ENCODE data around the gene CACNA1D. TPM values are rescaled to one million over a fixed set of nuclear protein-coding genes. Genes with fewer than 3 reads are reported as not detected.
A peak's percentile ranks its signal among the peaks of the same experiment; 100 is the strongest.

The CACNA1D gene
- total RNA-seq, 2 experiments from 2014 or later, result not detected

- H3K9me3 Mint-ChIP-seq, result no peaks in the 10 kb centered on the region
- intact Hi-C loops (cut with micrococcal nuclease), result no loop called here
- no peak overlapping the region for H3K27ac Mint-ChIP-seq
- H3K36me3 Mint-ChIP-seq (ENCODE audit: low read depth), result no peaks in the 10 kb centered on the region
- peaks cover 6% of the 10 kb centered on the region for H3K4me1 Mint-ChIP-seq (ENCODE audit: low read depth)
- no peak overlapping the region for H3K4me3 Mint-ChIP-seq
- CTCF ChIA-PET, result no interaction called here
- H3K27me3 Mint-ChIP-seq (ENCODE audit: low read depth), result peaks cover 10% of the 10 kb centered on the region
- DNase-seq, result peak; percentile 13
These were observed 49.9 kb downstream of the CACNA1D start for GRCh38 chr3:53544357-53544756.

DNA sequence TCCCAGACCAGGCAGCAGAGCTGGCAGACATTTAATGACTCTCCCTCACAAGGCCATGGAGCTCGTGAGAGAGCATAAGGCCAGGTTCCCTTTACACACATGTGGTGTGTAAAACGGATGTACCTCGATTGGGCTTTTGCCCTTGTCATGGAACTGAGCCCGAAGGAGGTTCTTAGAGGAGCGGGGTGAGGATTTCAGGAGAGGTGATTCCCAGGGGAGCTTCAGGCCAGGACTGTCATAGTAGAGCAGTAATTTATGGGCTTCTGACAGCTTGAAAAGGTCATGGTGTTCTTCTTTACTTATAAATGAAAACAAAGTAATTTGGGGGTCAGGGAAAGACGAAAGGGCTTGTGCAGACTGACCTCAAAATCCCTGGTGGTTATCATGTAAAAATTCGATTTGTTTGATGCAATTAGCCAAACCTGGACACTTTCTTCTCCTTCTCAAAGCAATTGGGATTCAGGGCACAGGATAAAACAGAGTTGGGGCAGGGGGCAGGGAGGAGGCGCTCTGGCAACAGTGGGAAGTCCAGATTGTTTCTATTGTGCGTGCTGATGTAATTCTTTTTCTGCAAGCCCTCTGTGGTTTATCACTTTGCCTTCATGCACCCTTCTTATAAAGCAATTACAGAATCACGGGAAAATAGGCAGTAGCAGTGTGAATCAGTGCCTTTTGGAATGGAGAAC lies 51.0 kb downstream of the CACNA1D start:
- peaks cover 10% of the 10 kb centered on the region for H3K27me3 Mint-ChIP-seq (ENCODE audit: low read depth)

GRCh38 chr3:53545996-53546359 lies 51.6 kb downstream of the CACNA1D start:
- H3K4me1 Mint-ChIP-seq (ENCODE audit: low read depth), result peaks cover 6% of the 10 kb centered on the region
- H3K4me3 Mint-ChIP-seq, result no peak overlapping the region
- intact Hi-C loops (cut with micrococcal nuclease), result no loop called here
- H3K9me3 Mint-ChIP-seq, result no peaks in the 10 kb centered on the region
- no peak for DNase-seq
- CTCF ChIA-PET, result interaction anchor here (1.4 kb wide), 1 partner anchor 10 kb away, joined by 3 read pairs; no protein-coding TSS in a partner anchor
- peaks cover 10% of the 10 kb centered on the region for H3K27me3 Mint-ChIP-seq (ENCODE audit: low read depth)
- no peak overlapping the region for H3K27ac Mint-ChIP-seq
- H3K36me3 Mint-ChIP-seq (ENCODE audit: low read depth), result no peaks in the 10 kb centered on the region

More for the DNA sequence above, 51.0 kb downstream of the CACNA1D start:
- Mint-ChIP-seq H3K36me3 (ENCODE audit: low read depth) (no peaks in the 10 kb centered on the region), H3K9me3 (no peaks in the 10 kb centered on the region), H3K27ac (no peak overlapping the region), H3K4me3 (no peak overlapping the region), H3K4me1 (ENCODE audit: low read depth) (peaks cover 6% of the 10 kb centered on the region)
- intact Hi-C loops (cut with micrococcal nuclease), result no loop called here
- no peak for DNase-seq
- CTCF ChIA-PET, result interaction anchor here (1.4 kb wide), 1 partner anchor 11 kb away, joined by 3 read pairs; no protein-coding TSS in a partner anchor

DNA sequence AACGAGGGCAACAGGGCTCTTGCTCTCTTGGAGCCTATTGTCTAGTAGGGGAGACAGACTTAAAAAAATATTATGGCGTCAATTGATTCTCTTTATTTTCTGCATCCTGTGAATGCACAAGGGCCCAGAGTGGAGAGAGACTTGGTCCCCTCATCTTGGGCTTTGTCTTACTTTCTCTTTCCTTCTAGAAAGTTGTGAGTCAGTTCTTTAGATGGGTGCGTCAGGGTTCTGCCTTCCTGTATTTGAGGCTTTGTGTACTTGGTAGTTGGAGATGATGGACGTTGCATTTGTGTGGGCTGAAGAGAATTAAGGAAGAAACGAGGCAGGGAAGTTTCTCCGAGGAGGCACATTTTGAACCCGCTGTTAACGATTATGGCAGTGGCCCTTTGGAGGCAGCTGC lies 52.9 kb downstream of the CACNA1D start:
- H3K4me1 Mint-ChIP-seq (ENCODE audit: low read depth), result peaks cover 6% of the 10 kb centered on the region

DNA sequence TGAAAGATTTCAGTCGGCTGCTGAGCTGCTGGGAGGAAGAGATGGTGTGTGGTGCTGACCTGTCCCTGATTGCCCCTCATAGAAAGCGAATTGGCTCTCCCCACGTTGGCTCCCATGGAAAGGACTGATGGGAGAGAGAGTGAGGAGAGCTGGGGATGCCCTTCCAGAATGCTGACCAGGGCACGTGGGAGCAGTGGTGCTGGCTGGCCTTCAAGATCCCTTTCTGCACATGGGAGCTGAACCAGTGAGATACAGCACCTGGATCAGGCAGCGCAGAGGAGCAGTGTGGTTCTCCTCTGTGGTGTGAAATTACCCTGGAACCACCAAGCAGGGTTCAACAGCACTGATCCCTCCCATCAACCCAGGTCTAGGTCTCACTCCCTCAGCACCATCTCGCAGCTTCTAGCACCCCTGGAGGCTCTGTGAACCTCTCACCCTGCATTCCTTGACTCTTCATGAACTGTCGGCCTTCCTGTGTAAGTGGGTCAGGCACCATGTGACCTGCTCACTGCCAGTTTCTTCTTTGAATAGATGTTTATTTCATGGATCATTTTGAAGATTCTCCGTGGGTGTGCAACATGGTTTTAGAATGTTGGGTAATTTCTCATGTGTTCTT lies 55.7 kb downstream of the CACNA1D start:
- CTCF ChIA-PET, result no interaction called here
- no peaks in the 10 kb centered on the region for H3K9me3 Mint-ChIP-seq
- intact Hi-C loops (cut with micrococcal nuclease), result no loop called here
- H3K27me3 Mint-ChIP-seq (ENCODE audit: low read depth), result no peaks in the 10 kb centered on the region
- no peak overlapping the region for H3K27ac Mint-ChIP-seq
- H3K4me1 Mint-ChIP-seq (ENCODE audit: low read depth), result peaks cover under 1% of the 10 kb centered on the region
- no peaks in the 10 kb centered on the region for H3K36me3 Mint-ChIP-seq (ENCODE audit: low read depth)
- no peak overlapping the region for H3K4me3 Mint-ChIP-seq
- no peak for DNase-seq

More for the DNA sequence above, 52.9 kb downstream of the CACNA1D start:
- no peak for DNase-seq
- Mint-ChIP-seq H3K4me3 (no peak overlapping the region), H3K9me3 (no peaks in the 10 kb centered on the region), H3K36me3 (ENCODE audit: low read depth) (no peaks in the 10 kb centered on the region), H3K27ac (no peak overlapping the region), H3K27me3 (ENCODE audit: low read depth) (peaks cover 3% of the 10 kb centered on the region)
- CTCF ChIA-PET, result no interaction called here
- intact Hi-C loops (cut with micrococcal nuclease), result no loop called here

DNA sequence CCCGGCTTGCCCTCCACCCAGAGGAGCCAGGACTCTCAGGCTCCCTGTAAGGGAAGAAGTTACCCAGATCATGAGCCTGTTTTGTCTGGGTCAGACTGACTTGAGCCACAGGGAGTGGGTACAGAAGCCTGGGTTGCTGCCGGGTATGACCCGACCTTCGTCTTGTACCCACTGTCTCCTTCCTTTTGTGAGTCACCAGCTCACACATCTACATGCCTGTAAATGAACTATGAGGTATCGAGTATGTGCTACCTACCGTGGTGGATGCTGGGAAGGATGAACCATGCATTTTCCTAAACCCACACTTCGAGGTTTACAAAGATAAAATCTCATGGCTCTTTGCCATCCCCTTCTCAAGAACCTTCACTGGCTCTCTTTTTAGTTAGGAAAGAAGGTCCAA lies 56.9 kb downstream of the CACNA1D start:
- H3K4me1 Mint-ChIP-seq (ENCODE audit: low read depth), result peaks cover 5% of the 10 kb centered on the region
- DNase-seq, result no peak
- H3K4me3 Mint-ChIP-seq, result no peak overlapping the region
- intact Hi-C loops (cut with micrococcal nuclease), result no loop called here
- CTCF ChIA-PET, result no interaction called here
- H3K36me3 Mint-ChIP-seq (ENCODE audit: low read depth), result no peaks in the 10 kb centered on the region
- H3K9me3 Mint-ChIP-seq, result no peaks in the 10 kb centered on the region
- H3K27ac Mint-ChIP-seq, result no peak overlapping the region
- H3K27me3 Mint-ChIP-seq (ENCODE audit: low read depth), result no peaks in the 10 kb centered on the region

- intact Hi-C loops (cut with micrococcal nuclease), result no loop called here
- Mint-ChIP-seq H3K36me3 (ENCODE audit: low read depth) (no peaks in the 10 kb centered on the region), H3K4me1 (ENCODE audit: low read depth) (peaks cover 5% of the 10 kb centered on the region), H3K4me3 (no peak overlapping the region), H3K9me3 (peaks cover 2% of the 10 kb centered on the region), H3K27me3 (ENCODE audit: low read depth) (peaks cover 3% of the 10 kb centered on the region), H3K27ac (no peak overlapping the region)
- no peak for DNase-seq
- CTCF ChIA-PET, result no interaction called here
These were observed 58.3 kb downstream of the CACNA1D start for GRCh38 chr3:53552730-53553129.

- no peaks in the 10 kb centered on the region for H3K36me3 Mint-ChIP-seq (ENCODE audit: low read depth)
- no peak overlapping the region for H3K4me3 Mint-ChIP-seq
- H3K27me3 Mint-ChIP-seq (ENCODE audit: low read depth), result peaks cover 4% of the 10 kb centered on the region
- intact Hi-C loops (cut with micrococcal nuclease), result no loop called here
- CTCF ChIA-PET, result no interaction called here
- H3K27ac Mint-ChIP-seq, result no peak overlapping the region
- peaks cover 2% of the 10 kb centered on the region for H3K9me3 Mint-ChIP-seq
- peaks cover 5% of the 10 kb centered on the region for H3K4me1 Mint-ChIP-seq (ENCODE audit: low read depth)
- no peak for DNase-seq
These were observed 58.8 kb downstream of the CACNA1D start for GRCh38 chr3:53553200-53553599.

- CTCF ChIA-PET, result no interaction called here
- Mint-ChIP-seq H3K27me3 (ENCODE audit: low read depth) (peaks cover 11% of the 10 kb centered on the region), H3K36me3 (ENCODE audit: low read depth) (no peaks in the 10 kb centered on the region), H3K4me3 (no peak overlapping the region), H3K9me3 (peaks cover 3% of the 10 kb centered on the region), H3K27ac (no peak overlapping the region), H3K4me1 (ENCODE audit: low read depth) (peaks cover 5% of the 10 kb centered on the region)
- no peak for DNase-seq
- intact Hi-C loops (cut with micrococcal nuclease), result no loop called here
These were observed 60.2 kb downstream of the CACNA1D start for GRCh38 chr3:53554559-53555067.

DNA sequence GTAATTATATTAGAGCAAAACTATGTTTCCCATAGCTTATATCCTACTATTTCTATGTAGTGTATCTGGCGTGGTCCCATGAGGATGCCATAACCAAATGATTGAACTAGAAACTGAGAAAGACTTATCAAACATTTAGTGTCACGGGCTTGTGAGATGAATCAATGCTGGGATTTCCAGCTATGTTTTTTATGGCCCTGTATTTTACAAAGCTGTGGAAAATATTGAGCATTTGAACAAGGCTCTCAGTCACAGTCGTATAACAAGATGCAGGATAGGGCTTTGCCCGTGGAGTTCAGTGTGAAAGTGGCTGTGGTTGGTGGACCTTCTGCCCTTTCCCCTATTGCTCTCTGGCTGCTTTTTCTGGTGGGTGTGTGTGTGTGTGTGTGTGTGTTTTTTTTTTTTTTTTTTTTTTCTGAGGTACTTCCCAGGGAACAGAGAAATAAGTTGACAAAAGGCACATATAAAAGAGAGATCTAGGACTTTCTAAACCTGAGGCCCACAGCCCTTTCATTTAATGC lies 60.7 kb downstream of the CACNA1D start:
- intact Hi-C loops (cut with micrococcal nuclease), result no loop called here
- no peaks in the 10 kb centered on the region for H3K36me3 Mint-ChIP-seq (ENCODE audit: low read depth)
- H3K27ac Mint-ChIP-seq, result no peak overlapping the region
- peaks cover 5% of the 10 kb centered on the region for H3K4me1 Mint-ChIP-seq (ENCODE audit: low read depth)
- no peak overlapping the region for H3K4me3 Mint-ChIP-seq
- CTCF ChIA-PET, result interaction anchor here (0.6 kb wide), 1 partner anchor 207 kb away, joined by 4 read pairs; no protein-coding TSS in a partner anchor
- peaks cover 3% of the 10 kb centered on the region for H3K9me3 Mint-ChIP-seq
- peaks cover 14% of the 10 kb centered on the region for H3K27me3 Mint-ChIP-seq (ENCODE audit: low read depth)
- DNase-seq, result peak; percentile 59

- H3K36me3 Mint-ChIP-seq (ENCODE audit: low read depth), result no peaks in the 10 kb centered on the region
- no peak overlapping the region for H3K27ac Mint-ChIP-seq
- intact Hi-C loops (cut with micrococcal nuclease), result no loop called here
- DNase-seq, result no peak
- H3K27me3 Mint-ChIP-seq (ENCODE audit: low read depth), result peaks cover 7% of the 10 kb centered on the region
- H3K4me1 Mint-ChIP-seq (ENCODE audit: low read depth), result no peaks in the 10 kb centered on the region
- no peaks in the 10 kb centered on the region for H3K9me3 Mint-ChIP-seq
- H3K4me3 Mint-ChIP-seq, result no peak overlapping the region
- CTCF ChIA-PET, result no interaction called here
These were observed 72.2 kb downstream of the CACNA1D start for GRCh38 chr3:53566461-53567145.

DNA sequence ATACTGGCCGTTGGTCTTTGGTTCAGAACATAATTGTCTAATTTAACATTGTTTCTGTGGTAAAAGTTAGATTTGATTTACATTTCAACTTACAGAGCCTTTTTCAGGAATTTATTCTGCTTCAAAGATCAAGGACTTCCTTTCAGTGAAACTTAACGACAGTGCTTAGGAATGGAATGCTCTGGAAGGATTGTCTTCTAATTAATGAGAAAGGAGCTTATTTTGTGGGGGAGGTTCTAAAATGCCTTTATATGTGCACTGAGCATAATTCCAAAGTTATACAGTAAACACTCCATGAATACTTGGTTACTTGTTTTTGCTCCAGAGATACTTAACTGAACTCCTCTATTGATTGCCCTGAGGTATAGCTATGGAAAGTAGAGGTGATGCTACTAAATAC lies 75.7 kb downstream of the CACNA1D start:
- no peaks in the 10 kb centered on the region for H3K36me3 Mint-ChIP-seq (ENCODE audit: low read depth)
- no peaks in the 10 kb centered on the region for H3K9me3 Mint-ChIP-seq
- no peak overlapping the region for H3K27ac Mint-ChIP-seq
- H3K27me3 Mint-ChIP-seq (ENCODE audit: low read depth), result peaks cover 6% of the 10 kb centered on the region
- no peak for DNase-seq
- CTCF ChIA-PET, result no interaction called here
- no peaks in the 10 kb centered on the region for H3K4me1 Mint-ChIP-seq (ENCODE audit: low read depth)
- no peak overlapping the region for H3K4me3 Mint-ChIP-seq
- intact Hi-C loops (cut with micrococcal nuclease), result no loop called here
